HG03520 (cell line): Measurements from ENCODE around the gene TYW1.
"Not testable (repeated sequence)": the region's sequence is repeated elsewhere in the genome, so short reads cannot be mapped to it uniquely, and the experiment has no call there.

Experiments used
- ATAC-seq: cut with Tn5 transposase; IDR thresholded peaks from one replicate; pipeline ENCODE4 v1.9.1; 2021; ENCODE audit warnings: mild to moderate bottlenecking, moderate library complexity; ENCODE audit not compliant: unreplicated experiment

TYW1 gene

DNA sequence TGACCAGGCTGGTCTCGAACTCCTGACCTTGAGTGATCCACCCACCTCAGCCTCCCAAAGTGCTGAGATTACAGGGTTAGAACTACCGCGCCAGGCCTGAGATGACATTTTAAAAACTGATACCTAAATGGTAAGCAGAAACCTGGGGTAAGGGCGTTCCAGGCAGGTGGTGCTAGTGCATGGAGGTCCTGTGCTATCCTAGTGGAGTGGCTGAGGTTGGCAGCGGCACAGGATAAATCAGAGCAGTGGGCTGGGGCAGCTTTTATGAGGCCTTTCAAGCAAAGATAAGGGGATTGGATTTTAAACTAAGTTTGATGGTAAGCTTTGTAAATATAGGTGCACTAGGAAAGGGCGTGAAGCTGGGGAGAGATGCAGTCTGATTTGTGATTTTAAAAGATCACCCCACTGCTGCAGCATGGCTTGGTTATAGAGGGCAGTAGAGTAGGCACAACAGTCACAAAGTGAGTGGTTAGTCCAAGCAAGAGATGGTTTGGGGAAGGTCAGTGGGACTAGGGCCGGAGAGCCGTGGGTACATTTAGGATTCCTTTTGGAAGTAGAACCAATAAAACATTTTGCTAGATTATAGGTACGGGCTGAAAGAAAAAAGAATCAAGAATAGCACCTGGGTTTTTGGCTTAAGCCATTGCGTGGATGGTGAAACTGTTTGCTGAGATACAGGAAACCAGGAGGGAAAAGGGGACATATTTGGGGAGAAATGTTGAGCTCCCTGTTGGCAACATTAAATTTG is 188.5 kb downstream of the TYW1 start:
- not testable (repeated sequence) for ATAC-seq

DNA sequence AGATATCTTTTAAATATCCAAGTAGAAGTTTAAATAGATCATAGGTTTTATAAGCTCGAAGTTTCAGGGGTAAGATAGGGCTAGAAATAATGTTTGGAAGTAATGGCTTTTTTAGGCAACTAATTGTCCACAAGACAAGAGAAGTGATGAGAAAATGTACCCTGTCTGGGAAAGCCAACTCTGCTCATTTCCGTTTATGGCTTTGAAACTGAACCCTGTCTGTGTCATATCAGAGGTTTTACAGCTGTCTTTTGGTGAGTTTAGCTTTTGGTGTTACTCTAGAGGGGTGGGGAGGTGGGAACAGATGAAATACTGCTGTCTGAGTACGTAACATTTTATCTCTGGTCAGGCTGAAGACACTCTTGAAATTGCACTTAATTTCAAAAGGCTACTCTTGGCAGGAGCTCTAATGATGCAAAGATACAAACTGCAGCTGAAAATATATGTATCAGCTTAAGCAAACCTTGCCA is 189.1 kb downstream of the TYW1 start:
- ATAC-seq, result peak; percentile 86

DNA sequence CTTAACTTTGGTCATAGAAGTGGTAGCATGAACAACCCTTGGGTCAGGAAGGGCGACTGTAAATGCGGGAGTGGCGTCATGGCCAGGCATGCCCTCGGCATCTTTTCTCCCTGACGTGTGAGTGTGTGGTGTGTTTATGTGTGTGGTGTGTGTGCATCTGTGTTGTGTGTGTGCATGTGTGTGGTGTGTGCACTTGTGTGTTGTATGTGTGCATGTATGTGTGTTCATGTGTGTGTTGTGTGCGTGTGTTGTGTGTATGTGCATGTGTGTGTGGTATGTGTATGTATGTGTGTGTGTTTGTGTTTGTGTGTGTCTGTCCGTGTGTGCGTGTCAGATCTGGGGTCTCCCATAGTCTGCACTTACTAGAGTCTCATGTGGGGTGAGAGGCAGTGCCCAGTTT is 192.5 kb downstream of the TYW1 start:
- ATAC-seq, result not testable (repeated sequence)

- ATAC-seq, result not testable (repeated sequence)
Observed at GRCh38 chr7:67189801-67190465, 193.3 kb downstream of the TYW1 start.

DNA sequence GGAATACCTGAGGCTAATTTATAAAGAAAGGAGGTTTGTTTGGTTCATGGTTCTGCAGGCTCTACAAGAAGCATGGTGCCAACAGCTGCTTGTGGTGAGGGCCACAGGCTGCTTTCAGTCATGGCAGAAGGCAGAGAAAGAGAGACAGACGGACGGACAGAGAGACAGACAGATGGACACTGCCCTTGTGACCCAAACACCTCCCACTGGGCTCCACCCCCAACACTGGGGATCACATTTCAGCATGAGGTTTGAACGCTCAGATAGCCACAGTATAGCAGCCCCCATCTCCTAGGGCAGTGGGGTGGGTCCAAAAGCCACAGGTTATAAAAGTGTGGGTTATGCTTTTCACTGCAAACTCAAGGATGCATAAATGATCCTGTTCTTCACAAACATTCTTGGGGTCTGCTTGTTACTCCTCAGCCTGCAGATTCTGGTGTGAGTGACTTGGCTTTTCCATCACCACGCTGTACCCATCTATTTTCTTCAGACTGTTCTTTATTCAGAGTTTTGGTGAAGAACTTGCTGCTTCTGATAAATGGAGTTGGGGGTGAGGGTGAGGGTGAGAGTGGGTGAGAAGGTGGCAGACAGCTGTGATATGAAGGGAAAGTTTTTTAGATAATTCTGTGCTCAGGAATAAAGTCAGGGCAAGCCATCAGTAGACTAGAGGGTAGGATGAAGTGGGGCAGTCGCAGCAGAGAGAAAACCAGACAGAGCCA is 194.5 kb downstream of the TYW1 start:
- not testable (repeated sequence) for ATAC-seq

DNA sequence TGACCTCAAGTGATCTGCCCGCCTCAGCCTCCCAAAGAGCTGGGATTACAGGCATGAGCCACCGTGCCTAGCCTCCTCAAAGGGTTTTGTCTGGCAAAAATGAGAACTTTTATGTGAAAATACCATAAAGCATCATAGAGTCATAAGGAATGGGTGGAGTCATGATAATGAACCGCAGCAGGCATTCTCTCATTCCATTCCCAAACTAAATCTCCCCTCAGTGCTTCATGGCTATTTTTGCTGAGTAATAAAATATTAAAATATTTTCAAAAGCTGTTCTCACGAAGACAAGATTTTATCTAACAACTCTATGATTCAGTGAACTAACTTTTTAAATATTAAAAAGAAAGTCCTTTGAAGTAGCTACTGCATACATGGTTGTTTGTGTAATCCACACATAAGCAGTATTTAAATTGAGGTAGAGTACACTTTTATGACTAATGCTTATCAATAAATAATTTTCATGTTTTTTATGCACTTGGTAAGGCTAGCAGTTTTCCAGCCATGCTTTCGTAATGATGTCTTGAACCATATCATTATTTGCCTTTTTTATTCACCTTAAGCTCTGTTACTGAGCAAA is 195.6 kb downstream of the TYW1 start:
- not testable (repeated sequence) for ATAC-seq

DNA sequence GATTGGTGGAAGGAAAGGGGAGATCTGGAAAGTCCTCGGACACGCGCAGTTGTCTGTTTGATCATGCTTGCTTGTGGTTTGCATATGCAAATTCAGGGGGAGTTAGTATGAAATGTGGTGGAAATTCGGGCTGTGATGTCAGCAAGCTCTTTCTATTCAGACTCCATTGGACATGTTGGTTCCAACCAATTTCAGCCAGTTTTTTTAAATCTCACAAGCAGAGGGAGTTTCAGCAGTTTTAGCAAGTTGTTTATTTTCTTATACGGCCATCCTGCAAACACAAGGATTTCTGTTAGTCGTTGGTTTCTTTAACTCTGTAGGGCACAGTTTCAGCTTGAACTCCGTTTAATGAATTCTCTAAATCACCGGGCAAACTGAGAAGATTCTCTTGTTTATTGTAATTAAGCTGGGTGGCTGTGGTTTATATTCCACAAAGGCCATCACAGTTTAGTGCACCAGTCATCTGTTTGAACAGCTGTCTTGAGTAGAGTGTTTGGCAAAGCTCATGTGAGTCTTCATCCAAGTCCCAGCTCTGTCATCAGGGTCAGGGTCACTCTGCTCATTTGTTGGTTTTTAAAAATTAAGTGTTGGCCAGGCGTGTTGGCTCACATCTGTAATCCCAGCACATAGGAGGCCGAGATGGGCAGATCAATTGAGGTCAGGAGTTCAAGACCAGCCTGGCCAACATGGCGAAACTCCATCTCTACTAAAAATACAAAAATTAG is 196.4 kb downstream of the TYW1 start:
- ATAC-seq, result not testable (repeated sequence)

- not testable (repeated sequence) for ATAC-seq
Observed at GRCh38 chr7:67196176-67196575, 199.5 kb downstream of the TYW1 start.

DNA sequence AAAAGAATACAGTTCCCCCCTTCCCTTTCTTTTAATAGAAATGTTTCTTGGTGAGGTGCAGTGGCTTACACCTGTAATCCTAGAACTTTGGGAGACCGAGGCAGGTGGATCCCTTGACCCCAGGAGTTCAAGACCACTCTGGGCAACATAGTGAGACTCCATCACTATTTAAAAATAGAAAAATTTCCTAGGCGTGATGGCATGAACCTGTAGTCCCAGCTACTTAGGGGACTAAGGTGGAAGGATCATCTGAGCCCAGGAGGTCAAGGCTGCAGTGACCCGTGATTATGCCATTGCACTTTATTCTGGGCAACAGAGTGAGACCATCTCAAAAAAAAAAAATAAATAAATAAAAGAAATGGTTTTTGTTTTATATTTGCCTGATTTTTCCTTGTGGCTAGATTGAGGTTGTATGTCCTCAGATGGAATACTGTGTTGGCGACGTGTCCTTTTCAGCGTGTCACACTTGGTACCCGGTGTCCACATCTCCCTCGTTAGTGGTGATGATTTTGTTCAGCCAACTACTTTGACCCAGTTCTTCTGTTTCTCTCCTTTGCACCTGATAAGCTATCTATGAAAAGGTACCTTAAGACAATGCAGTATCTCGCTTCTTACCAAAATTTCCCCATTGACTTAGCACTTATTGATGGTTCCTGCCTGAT is 202.4 kb downstream of the TYW1 start:
- not testable (repeated sequence) for ATAC-seq

GRCh38 chr7:67205772-67206171 is 209.1 kb downstream of the TYW1 start:
- ATAC-seq, result not testable (repeated sequence)

- no peak for ATAC-seq
Observed at GRCh38 chr7:67206452-67206851, 209.8 kb downstream of the TYW1 start.

- ATAC-seq, result not testable (repeated sequence)
Observed at GRCh38 chr7:67208656-67209055, 212.0 kb downstream of the TYW1 start.

GRCh38 chr7:67209256-67209655 is 212.6 kb downstream of the TYW1 start:
- ATAC-seq, result no peak

DNA sequence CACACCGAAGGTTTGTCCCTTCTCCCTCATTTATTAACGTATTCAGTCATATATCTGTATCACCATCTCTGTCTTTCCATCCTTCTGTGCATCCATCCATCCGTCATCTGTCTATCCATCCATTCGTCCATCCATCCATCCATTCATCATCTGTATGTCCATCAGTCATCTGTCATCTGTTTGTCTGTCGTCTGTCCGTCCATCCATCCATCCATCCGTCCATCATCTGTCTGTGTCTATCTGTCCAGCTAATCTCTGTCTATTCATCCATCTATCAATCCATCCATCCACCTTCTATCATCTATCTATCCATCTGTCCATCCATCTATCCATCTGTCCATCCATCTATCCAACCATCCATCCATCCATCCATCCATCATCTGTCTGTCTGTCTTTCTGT is 213.9 kb downstream of the TYW1 start:
- ATAC-seq, result no peak

DNA sequence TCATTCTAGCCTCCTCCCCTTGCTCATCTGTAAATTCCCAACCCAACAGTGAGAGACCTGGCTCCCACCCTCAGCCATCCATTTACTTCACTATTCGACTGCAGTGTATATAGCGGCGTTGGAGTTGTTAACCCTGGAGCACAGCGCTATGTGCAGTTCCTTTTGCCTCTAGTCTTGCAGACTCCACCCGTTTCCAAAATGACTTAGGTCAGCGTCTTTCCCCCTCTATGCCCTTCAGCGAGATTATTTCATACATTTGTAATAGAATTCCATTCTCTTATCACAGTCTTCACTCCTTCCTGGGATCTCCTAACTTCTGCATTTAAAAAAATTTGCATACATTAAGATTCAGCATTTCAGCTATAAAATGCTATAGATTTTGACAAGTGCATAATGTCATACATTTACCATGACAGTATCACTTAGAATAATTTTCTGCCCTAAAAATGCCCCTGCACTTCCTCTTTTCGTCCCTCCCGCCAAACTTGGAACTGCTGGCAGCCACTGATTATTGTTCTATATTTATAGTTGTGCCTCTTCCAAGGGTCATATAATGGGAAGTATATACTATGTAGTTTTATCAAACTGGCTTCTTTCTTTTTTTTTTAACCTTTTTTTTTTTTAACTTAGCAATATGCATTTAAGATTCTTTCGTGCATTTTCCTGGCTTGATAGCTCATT is 215.2 kb downstream of the TYW1 start:
- not testable (repeated sequence) for ATAC-seq

- not testable (repeated sequence) for ATAC-seq
Observed at GRCh38 chr7:67213038-67213437, 216.4 kb downstream of the TYW1 start.

GRCh38 chr7:67223551-67223950 is 226.9 kb downstream of the TYW1 start:
- not testable (repeated sequence) for ATAC-seq

DNA sequence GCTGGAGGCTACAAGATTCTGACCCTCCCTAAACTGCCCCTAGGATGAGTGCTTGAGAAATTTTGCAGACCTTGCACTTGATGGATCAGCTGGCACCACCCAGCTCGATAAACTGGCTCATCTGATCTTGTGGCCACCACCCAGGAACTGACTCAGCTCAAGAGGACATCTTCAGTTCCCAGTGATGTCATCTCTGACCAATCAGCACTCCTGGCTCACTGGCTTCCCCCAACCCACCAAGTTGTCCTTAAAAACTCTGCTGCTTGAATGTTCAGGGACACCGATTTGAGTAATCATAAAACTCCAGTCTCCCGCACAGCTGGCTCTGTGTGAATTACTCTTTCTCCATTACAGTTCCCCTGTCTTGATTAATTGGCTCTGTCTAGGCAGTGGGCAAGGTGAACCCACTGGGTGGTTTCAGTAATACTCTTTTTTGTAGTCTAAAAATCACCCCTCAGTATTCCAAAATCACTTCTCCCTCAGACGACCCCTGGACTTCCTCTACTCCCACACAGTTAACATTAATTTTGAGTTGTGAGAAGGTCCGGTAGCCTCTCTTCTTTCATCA is 229.8 kb downstream of the TYW1 start:
- not testable (repeated sequence) for ATAC-seq

GRCh38 chr7:67226967-67227366 is 230.3 kb downstream of the TYW1 start:
- not testable (repeated sequence) for ATAC-seq
